ENCODE results near the gene USP6.
"Not testable (repeated sequence)": the region's sequence is repeated elsewhere in the genome, so short reads cannot be mapped to it uniquely, and the experiment has no call there.

Gene USP6

DNA sequence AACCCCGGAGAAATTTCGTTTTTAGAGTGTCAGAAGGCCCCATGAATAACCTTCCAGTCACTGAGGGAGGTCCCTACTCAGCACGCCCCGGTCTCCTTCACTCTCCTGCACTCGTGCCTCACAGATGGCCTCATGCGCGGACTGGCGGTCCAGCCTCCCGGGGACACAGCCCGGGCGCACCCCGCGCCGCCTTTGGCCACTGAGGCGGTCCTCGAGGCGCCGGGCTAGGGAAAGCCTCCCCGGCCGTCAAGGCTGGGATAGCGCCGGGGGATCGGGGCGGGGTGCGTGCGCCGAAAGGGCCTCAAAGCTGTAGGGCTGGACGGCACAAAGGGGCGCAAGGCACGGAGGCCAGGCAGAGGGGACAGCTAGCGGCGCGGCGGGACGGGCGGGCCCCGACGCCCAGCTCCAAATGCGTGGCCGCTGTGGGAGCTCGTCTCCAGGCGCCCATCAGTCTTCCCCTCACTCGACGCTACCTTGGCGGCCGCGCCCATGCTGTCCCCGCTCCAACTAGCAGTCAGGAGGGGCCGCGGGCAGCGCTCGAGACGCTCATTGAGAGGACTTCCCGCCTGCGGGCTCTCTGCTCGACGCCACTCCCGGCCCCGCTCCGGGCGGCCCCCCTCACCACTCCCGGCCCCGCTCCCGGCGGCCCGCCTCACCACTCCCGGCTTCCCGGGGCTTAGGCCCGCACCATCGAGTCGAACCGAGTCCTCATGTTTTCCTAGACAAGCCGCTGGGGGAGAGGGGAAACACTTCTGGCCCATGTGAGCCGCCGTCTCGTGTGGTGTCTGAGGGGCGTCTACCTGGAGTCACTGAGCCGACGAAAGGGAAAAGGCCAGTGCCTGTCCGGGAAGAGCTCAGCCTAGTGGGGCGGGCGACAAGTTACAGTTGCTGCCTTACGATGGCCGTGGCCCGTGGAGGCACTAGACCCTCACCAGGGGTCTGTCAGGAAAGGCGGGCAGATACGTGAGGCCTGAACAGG is at the start of gene USP6:
Gene USP6 (plus strand): TSS at position 360 of the 979 bp plus-strand sequence. CDS start 14,336 bp downstream, outside the sequence.
- no peak for DNase-seq (ENCODE audit: low spot score)

DNA sequence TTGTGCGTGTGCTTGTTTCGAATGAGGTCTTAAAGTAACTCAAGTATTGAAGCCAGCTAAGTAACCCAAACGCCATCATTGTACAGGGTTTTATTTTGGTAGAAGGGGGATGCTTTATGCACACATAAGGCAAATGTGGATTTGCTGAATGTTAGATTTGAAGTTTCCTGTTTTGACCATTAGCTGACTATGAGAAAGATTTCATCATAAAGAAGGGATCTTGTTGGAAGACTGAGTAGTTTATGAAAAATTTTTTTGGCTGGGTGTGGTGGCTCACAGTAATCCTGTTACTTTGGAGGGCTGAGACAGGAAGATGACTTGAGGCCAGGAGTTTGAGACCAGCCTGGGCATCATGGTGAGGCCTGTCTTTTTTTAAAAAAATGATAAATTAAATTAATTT is 47.6 kb upstream of the USP6 start:
- DNase-seq (ENCODE audit: low spot score): no peak

DNA sequence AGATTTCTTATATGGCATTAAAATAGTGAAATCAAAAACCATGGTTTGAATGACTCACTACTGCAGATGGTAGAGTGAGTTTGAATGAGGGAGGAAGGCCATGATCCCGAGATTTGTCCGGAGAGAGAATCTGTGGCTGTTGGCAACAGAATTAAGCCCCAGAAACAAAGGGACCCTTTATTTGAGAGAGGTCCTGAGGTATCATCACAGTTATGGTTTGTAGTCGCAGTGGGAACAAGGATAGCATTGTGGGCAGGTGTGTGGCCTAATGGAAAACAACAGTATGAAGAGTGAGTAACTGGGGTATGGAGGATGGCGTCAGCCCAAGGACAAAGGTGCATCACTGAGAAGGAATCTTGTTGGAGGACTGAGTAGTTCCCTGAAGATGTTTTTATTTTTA is 46.1 kb upstream of the USP6 start:
- DNase-seq (ENCODE audit: low spot score): no peak

DNA sequence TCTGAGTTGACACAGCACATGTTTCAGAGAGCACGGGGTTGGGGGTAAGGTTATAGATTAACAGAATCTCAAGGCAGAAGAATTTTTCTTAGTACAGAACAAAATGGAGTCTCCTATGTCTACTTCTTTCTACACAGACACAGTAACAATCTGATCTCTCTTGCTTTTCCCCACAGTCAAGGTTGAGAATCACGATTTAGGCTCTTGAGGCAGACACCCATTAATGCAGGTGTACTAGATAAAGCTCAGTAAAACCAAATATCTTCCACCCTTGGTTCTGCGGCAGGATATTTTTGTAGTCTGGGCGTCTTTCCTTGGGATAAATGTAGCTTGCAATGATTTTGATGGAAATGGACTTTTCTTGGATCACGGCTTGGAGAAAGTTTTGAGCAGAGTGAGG is 40.4 kb upstream of the USP6 start:
- not testable (repeated sequence) for DNase-seq (ENCODE audit: low spot score)

DNA sequence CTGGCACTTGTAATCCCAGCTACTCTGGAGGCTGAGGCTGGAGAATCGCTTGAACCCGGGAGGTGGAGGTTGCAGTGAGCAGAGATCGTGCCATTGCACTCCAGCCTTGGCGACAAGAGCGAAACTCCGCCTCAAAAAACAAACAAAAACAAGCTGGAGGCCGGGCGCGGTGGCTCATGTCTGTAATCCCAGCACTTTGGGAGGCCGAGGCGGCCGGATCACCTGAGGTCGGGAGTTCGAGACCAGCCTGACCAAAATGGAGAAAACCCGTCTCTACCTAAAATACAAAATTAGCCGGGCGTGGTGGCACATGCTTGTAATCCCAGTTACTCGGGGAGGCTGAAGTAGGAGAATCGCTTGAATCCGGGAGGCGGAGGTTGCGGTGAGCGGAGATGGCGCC is 38.6 kb upstream of the USP6 start:
- DNase-seq (ENCODE audit: low spot score): not testable (repeated sequence)

DNA sequence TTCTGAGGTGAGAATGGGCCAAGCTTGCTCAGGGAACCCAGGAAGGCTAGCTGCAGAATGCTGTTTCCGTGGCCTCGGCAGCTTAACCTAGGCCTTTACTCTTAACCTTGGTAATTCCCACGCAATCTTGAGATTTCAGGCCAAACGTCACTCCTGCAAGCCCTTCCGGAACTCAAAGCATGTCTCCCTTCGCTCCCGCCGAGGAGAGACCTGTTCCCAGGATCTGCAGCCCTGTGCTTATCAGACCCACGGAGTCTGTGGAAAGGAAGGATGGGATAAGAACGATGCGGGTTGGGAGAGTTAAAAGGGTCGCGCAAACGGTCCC is 38.1 kb upstream of the USP6 start:
- DNase-seq (ENCODE audit: low spot score): no peak

DNA sequence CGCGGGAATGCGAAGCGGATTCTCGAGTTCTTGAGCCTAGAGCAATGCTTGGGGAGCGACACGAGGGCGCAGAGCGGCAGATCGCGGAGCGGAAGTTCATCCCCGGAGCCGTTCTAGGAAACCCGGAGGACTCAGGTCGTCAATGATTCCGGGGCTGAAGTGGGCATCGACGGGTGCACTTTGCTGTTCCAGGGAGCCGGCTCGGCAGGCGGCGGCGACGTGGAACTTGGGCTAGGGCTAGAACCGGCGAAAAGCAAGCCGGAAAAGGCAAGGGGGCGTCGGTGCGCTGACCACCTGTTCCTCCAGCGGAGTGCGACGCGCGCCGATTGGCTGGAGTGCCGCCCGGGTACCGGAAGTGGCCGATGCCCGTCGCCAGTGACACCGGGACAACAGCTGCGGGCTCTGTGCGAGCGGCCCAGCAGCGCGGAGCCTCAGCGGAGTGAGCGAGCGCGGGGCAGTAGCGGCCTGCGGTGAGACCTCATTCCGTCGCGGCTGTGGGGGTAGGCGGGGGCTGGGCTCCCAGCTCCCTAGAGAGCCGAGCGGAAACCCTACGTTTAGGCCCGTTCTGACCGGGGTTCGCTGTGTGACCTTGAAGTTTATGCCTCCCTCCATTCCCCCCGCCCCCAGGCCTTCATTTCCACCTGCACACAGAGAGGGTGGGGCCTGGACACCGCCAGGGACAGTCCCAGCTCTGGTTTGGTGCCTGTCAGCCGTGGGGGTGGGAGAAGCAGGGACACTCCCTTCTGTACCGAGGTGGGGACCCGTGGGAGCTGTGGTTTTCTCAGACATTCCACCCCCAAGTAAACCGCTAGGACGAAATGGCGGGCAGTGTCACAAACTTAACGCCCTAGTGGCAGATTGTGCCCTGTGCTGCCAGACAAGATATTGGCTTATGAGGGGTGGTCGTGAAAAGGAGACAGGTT is 37.5 kb upstream of the USP6 start, which contains the start of gene ZFP3:
Gene ZFP3 (plus strand): TSS at position 362 of the 923 bp plus-strand sequence. CDS start 13,038 bp downstream, outside the sequence.
- DNase-seq (ENCODE audit: low spot score): peak; percentile 90

DNA sequence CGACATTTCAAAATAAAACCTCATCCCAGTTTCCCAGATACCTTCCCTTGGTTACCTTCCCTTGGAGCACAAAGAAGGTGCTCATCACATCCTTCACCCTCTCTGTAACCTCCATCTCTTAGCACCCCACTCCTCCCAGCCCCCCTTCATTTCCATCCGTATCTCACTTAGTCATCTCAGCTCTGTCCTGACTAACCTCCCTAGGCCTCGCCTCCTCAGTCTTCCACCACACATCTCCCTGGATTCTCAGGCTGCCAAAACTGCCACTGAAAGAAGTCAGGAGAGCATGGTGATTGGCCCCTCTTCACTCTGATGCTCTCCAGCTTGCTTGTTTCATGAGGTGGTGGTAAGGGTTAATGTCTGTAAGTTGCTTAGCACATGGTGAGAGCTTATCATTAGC is 35.2 kb upstream of the USP6 start:
- DNase-seq (ENCODE audit: low spot score): no peak

DNA sequence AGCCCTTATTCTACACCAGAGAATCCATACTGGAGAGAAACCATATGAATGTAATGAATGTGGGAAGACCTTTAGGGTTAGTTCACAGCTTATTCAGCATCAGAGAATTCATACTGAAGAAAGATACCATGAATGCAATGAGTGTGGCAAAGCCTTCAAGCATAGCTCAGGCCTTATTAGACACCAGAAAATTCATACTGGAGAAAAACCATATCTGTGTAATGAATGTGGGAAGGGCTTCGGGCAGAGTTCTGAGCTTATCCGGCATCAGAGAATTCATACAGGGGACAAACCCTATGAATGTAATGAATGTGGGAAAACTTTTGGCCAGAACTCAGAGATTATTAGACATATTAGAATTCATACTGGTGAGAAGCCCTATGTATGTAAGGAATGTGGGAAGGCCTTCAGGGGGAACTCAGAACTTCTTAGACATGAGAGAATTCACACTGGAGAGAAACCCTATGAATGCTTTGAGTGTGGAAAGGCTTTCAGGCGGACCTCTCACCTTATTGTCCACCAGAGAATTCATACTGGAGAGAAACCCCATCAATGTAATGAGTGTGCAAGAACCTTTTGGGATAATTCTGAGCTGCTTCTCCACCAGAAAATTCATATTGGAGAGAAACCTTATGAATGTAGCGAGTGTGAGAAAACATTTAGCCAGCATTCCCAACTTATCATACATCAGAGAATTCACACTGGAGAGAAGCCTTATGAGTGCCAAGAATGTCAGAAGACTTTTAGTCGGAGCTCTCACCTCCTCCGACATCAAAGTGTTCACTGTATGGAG is 23.4 kb upstream of the USP6 start:
- DNase-seq (ENCODE audit: low spot score): no peak

DNA sequence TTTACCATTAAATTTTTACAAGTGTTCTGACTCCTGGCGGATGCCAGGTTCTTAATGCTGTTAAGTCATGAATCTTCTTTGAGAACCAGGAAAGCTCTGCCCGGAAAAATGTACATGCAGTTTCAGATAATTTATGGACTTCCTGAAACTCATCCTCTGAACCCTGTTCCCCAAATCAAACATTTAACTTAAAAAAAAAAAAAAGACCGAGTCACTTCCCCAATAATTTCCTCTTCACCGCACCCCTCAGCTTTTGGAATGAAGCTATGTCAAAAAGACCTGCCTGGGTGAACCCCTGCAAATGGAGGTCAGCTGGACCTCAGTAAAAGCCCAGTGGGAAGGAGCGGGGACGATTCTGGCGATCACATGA is 19.1 kb upstream of the USP6 start:
- no peak for DNase-seq (ENCODE audit: low spot score)

DNA sequence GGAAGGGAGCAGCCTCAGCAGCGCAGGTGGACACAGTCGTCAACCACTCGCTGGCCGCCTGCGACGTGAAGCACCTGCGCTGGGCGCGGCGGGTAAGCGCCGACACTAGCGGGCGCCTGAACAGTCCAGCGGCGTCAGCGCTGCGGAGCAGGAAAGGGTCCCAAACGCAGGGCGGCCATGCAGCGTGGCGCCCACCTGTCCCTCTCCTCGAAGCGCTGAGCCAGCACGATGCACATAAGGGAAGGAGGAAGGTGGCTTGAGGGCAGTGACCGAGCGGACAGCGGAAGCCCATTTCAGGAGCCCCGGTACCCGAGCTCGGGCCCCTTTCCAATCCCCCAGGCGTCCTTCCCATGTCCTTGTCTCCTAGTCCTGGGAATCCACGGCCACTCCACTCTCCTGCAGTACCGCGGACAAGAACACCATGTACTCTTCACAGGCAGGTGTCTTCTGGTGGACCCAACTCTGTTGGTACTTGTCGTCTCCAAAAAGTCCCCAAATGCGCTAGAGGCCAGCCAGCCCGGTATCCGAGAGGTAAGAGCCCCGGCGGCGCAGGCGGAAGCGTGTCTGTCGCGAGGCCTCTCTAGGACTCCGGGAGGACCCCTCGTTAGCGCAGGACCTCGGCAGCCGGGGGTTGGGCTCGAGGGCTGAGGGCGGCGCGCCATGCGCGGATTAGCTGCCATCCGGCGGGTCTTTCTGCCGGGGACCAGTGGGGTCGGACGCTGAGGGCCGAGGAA is 18.6 kb upstream of the USP6 start:
- peak; percentile 86 for DNase-seq (ENCODE audit: low spot score)

DNA sequence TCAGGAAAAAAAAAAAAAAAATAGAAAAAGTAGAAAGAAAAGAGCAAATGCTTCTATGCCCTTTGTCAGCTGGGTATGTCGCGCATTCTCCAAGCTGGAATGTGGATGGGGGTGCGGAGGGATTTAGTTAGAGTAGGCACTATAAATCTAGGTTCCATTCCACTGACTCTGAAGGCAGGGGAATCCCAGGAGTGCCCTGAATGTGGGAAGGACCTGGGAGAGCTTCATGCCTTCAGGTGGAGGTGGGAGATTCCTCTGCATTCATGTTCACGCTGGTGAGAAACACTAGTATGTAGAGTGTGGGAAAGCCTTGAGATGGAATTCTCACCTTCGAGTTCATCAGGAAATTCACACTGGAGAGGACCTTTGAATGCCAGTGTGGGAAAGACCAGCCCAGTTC is 16.6 kb upstream of the USP6 start:
- no peak for DNase-seq (ENCODE audit: low spot score)

DNA sequence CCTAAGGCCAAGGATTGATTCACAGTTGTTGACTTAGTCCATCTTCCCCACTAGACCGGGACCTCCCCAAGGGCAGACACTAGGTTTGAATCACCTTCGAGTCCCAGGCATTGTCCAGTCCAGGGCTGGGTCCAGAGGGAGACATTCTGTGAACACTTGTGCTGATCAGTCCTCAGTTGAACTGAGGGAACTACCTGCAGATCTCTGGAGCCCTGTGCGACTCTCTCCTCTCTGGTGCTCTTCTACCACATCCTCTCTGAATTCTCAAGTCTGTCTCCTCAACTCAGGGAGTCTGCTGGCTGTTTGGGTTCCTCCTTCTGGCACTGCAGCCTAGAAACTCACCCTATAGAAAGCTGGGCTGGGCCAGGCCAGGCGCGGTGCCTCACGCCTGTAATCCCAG is 15.0 kb upstream of the USP6 start:
- DNase-seq (ENCODE audit: low spot score): no peak

DNA sequence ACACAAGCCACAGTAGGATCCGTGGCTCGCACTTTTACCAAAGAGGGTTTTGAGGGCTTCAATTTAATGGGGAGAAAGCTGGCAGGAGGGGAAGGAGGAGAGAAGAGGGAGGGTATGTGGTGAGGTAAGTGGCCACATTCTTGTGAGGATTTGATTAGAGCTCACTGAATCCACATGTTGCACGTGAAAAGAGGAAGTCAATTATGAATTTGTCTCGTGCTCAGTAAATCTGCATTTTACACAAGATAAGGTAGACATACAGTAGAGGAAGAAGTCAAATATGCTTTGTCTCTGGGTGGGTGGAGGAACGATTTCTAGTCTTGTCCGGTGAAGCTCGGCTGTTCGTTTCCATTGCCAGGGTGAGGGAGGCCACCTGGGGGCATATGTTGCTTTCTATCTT is 5.0 kb upstream of the USP6 start:
- no peak for DNase-seq (ENCODE audit: low spot score)

DNA sequence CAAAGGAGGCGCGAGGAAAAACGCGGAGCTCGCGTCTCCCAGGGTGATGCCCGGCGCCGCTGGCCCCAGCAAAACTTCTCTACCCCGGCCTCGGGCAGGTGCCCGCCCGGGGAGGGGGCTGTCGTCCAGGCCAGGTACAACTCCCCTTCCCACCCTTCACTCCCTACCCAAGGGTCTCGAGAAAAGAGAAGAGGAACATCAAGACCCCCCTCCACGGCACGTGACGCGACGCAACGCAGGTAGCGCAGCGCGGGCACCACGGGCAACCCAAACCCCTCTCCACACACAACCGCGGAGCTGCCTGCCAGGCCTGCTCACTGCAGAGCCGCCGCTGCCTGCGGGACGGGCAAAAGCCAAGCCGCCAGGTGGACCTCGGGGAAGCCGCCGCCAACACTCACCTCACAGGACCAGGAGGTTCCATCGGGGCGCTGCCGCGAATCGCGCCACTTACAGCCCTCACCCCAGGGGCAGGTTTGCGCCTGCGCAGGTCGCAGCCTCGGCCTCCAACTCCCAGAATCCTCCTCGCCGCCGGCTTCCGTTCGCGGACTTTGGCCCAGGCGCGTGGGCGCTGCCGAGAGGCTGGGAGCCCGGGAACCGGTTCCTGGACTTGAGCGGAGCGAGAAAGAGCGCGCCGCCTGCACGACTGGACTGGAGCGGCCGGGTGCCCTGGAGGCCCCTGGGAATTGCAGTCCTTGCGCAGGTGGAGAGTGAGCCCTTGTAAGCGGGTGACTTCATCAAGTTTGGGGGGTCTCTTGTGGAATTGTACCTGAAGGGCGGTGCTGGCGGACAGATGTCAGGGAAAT is 4.2 kb upstream of the USP6 start, which contains the start of gene ZNF232:
Gene ZNF232 (minus strand): TSS at position 477 of the 803 bp plus-strand sequence. CDS start 56 bp downstream, at position 421.
- DNase-seq (ENCODE audit: low spot score): peak; percentile 94

DNA sequence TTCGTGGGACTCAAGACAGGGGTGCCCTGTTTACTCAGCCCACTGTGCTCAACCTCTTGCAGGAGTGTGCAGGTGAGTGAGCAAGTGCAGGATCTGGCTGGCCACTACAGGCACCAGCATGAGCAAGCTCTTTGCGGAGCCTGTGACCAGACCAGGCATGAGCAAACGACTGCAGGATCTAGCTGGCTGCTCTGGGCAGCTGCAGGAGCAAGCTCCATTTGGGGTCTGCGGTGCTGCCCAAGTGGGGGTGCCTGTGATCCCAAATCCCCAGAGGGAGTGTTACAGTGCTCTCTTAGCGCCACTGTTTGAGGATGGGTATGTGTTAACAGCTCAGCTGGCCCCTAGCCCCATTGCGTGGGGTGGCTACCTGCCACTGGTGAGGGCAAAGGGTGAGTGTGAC is 2.4 kb downstream of the USP6 start:
- DNase-seq (ENCODE audit: low spot score): peak; percentile 33

DNA sequence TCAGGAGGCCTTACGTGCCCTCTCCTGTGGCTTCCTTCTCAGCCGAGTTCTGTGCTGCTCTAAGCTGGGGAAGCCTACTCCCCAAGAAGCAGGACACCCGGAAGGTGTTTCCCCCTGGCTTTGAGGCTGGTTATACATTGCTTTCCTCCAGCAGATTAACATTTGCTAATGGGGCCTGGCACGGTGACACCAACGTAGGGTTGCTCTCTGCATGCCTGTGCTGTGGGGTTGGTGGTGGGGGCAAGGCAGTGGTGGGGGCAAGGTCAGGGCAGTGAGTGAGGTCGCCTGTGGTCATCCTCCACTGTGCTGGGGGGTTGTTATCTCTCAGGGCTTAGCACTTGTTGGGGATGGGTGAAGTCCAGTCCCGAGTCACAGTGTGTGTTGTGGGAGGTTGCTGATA is 4.2 kb downstream of the USP6 start:
- no peak for DNase-seq (ENCODE audit: low spot score)

DNA sequence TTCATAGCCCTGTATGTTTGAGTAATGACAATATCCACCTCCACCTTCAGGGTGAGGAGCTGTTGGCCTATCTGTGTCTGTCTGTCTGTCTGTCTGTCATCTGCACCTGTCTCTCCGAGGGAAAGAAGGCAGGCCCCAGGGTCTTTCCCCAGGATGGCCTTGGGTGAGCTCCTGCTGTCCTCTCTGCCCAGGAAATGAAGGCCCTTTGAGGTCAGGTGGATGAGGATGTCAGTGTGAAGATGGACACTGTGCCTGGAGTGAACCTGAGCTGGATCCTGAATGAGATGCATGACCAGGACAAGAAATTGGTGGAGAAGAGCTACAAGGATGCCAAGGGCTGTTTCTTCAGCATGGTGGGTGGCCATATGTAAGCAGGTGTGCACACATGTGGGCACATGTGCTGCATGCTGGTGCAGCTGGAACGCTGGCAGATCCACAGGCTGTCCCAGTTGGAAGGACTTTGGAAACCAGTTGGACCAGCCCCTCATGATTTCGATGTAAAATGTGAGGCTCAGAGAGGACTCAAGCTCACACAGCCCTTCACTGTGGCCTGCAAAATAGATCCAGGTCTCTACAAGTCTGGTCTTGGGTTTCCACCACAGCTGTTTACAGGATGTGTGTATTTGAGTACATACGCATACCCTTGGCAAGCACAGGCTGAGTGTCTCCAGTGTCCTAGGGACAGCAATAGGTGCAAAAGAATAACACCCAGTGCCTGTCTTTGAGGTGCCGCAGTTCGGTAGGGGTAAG is 4.8 kb downstream of the USP6 start:
- DNase-seq (ENCODE audit: low spot score): peak; percentile 38

DNA sequence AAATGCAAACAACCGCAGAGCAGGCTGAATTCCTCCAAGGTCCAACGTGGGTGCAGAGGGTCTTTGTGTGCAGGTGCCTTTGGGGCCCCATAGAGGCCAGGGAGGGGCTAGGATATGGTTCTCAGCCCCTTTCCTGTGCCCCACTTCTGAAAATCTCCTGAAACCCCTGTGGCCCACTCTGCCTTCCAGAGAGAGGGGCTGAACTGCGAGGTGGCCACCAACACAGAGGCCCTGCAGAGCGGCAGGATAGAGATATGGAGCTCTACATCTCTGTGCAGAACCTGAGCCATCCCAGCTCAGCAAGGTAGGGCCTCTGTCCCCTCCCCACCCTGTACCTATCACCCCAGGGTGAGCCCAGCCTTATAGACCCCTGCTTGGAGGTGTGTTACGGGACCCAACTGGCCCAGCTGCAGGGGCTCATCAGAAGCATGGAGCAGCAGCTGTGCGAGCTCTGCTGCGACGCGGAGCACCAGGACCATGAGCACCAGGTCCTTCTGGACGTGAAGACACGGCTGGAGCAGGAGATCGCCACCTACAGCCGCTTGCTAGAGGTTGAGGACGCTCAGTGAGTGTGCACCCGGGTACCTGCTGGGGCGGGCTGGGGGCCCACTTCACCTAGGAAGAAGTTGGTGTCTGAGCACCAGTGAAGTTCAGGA is 5.5 kb downstream of the USP6 start:
- DNase-seq (ENCODE audit: low spot score): no peak
